Measurements from ENCODE around the gene CPED1. TPM values are rescaled to one million over a fixed set of nuclear protein-coding genes. Genes with fewer than 3 reads are reported as not detected.

The CPED1 gene
- total RNA-seq, 4 donors from 2014 or later: 1.9 to 4.4 (median 3.7) TPM

DNA sequence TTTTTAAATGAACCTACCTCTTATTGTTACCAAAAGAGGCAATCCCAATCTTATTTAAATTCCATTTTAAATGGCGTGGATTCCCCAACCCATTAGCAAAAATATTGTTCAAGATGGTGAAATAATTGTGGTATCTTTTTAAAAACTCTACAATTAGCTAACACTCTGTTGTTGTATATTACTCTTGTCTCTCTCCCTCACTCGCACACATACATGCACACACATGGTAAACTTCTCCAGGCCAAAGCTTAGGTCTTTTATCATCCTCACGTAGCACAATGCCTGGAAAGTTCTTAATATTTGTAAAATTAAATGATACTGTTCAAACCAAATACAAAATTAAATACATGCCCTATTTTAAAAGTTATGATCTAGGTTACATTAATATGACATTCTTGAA is 171.0 kb downstream of the CPED1 start:
- no peak overlapping the region for H3K4me3 ChIP-seq (ENCODE audit: low read depth, poor library complexity, severe bottlenecking)
- no peak for TF ChIP-seq POLR2A (IDR thresholded peaks at IDR 0.05)
- TF ChIP-seq, protein P1, sequence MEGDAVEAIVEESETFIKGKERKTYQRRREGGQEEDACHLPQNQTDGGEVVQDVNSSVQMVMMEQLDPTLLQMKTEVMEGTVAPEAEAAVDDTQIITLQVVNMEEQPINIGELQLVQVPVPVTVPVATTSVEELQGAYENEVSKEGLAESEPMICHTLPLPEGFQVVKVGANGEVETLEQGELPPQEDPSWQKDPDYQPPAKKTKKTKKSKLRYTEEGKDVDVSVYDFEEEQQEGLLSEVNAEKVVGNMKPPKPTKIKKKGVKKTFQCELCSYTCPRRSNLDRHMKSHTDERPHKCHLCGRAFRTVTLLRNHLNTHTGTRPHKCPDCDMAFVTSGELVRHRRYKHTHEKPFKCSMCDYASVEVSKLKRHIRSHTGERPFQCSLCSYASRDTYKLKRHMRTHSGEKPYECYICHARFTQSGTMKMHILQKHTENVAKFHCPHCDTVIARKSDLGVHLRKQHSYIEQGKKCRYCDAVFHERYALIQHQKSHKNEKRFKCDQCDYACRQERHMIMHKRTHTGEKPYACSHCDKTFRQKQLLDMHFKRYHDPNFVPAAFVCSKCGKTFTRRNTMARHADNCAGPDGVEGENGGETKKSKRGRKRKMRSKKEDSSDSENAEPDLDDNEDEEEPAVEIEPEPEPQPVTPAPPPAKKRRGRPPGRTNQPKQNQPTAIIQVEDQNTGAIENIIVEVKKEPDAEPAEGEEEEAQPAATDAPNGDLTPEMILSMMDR (IDR thresholded peaks at IDR 0.05): no peak

DNA sequence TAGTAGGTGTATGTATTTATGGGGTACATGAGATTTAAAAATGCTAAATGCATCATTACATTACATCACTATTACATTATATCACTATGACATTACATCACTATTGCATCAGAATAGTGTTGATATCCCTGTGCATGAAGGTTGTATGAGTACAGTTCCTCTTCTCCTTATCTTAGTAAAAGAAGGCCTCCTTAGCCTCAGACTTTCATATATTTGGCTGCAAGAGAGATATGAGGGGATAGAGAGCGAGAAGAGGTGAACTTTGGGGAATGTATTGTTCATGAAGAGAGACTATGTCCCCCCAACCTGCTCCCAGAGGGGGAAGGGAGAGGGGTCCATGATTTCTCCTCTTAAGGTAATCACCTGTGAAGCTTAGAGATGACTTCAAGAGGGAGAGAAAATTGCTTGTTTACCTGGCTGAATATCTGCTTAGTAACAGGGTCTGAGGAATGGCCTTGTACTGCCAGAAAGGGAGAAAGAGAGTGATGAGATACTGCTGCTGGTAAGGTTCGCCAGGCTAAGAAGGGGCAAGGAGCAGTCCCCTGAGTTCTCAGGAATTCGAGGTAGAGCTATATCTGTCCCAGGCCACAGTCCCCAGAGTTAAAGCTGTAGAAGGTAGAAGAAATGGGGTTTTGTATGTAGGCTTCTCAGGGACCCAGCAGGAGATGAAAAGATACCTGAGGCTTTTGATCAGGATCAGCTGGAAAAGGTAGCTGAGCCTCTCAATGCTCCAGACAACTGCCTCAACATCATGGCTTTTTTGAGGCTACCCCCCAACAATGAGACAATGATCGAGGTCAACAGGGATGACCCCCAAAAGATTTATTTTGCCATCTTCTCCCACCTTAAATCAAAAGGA is 171.9 kb downstream of the CPED1 start:
- DNase-seq (ENCODE audit: low spot score in 2 of 2): no peak
- H3K4me3 ChIP-seq (ENCODE audit: low read depth, poor library complexity, severe bottlenecking): no peak overlapping the region
- TF ChIP-seq POLR2A (IDR thresholded peaks at IDR 0.05): no peak
- TF ChIP-seq, protein P1 (IDR thresholded peaks at IDR 0.05): no peak
- intact Hi-C loops (cut with DNase I; ENCODE audit: low total_unique reads): no loop called here
- 83 to 93% methylated on average over 4 of the region's 4 CpGs for WGBS, 2 donors

More for the DNA sequence above, 171.0 kb downstream of the CPED1 start:
- no peak for DNase-seq (ENCODE audit: low spot score in 2 of 2)
- intact Hi-C loops (cut with DNase I; ENCODE audit: low total_unique reads): no loop called here
- WGBS, 2 donors: 79% methylated on average over 3 of the region's 3 CpGs

DNA sequence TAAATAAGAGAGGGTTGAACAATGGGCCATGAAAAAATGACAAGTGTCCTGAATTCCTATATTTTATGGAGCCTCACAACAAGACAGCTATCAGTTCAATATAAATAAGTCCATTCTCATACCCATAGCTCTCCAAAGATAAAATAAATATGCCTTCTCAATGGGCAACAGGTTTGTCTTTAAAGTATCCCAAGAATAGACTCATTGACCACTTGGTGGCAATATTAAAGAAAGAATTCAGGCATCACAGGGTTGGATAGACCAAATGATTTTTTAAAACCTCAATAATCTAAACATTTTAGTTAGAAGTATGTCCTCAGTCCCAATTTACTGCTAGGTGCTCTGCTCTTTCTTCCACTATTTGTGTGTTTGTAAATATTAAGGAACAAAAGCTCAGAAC is 175.2 kb downstream of the CPED1 start:
- H3K4me3 ChIP-seq (ENCODE audit: low read depth, poor library complexity, severe bottlenecking): no peak overlapping the region
- intact Hi-C loops (cut with DNase I; ENCODE audit: low total_unique reads): no loop called here
- TF ChIP-seq POLR2A (IDR thresholded peaks at IDR 0.05): no peak
- TF ChIP-seq, protein P1 (IDR thresholded peaks at IDR 0.05): no peak
- no peak for DNase-seq (ENCODE audit: low spot score in 2 of 2)

DNA sequence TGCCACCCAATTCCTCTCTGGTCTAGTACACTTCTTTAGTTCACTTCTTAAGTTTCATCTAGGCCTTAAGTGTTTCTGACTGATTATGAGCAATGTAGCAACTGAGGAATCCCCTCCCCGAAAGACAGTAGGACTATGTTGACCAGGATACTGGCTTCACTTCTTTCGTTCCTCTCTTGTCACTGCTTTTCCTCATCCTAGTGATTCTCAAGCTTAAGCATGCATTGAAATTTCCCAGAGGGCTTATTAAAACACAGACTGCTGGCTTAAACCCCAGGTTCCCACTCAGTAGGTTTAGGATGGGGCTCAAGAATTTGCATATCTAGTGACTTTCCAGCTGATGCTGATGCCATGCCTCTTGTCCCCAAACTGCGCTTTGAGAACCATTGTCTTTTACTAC is 175.7 kb downstream of the CPED1 start:
- 62 to 66% methylated on average over 3 of the region's 3 CpGs for WGBS, 2 donors
- no peak for TF ChIP-seq POLR2A (IDR thresholded peaks at IDR 0.05)
- TF ChIP-seq, protein P1 (IDR thresholded peaks at IDR 0.05): no peak
- no peak for DNase-seq (ENCODE audit: low spot score in 2 of 2)
- intact Hi-C loops (cut with DNase I; ENCODE audit: low total_unique reads): no loop called here
- no peak overlapping the region for H3K4me3 ChIP-seq (ENCODE audit: low read depth, poor library complexity, severe bottlenecking)

DNA sequence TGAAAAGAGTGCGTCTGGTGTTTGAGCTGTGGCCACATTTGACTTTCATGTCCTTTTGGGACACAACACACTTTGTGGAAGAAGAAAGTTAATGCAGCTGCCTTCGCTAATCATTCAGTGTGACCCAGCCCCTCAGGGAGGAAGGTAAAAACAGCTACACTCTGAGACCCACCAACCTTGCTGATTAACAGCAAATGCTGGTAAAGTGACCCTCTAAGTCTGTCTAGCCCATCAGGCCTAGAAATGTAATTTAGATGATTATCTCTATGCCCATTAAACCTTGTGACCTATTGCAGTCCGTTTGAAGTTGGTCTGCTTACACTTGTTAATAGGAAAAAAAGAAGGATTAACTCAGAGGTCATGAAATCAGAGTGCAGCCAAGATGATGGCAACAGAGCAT is 178.4 kb downstream of the CPED1 start:
- TF ChIP-seq, protein P1 (IDR thresholded peaks at IDR 0.05): no peak
- TF ChIP-seq POLR2A (IDR thresholded peaks at IDR 0.05): no peak
- DNase-seq (ENCODE audit: low spot score in 2 of 2): no peak
- intact Hi-C loops (cut with DNase I; ENCODE audit: low total_unique reads): no loop called here

More for the DNA sequence above, 178.4 kb downstream of the CPED1 start:
- H3K4me3 ChIP-seq (ENCODE audit: low read depth, poor library complexity, severe bottlenecking): no peak overlapping the region
- 69 to 73% methylated on average over 3 of the region's 3 CpGs for WGBS, 2 donors
